GM18870 (cell line): ENCODE data around the gene FAM200B.
"Not testable (repeated sequence)": the region's sequence is repeated elsewhere in the genome, so short reads cannot be mapped to it uniquely, and the experiment has no call there.

ENCODE experiments used
- ATAC-seq: cut with Tn5 transposase; IDR thresholded peaks from one replicate; pipeline ENCODE4 v1.9.1; 2021; ENCODE audit warnings: moderate library complexity; ENCODE audit not compliant: unreplicated experiment

FAM200B gene

DNA sequence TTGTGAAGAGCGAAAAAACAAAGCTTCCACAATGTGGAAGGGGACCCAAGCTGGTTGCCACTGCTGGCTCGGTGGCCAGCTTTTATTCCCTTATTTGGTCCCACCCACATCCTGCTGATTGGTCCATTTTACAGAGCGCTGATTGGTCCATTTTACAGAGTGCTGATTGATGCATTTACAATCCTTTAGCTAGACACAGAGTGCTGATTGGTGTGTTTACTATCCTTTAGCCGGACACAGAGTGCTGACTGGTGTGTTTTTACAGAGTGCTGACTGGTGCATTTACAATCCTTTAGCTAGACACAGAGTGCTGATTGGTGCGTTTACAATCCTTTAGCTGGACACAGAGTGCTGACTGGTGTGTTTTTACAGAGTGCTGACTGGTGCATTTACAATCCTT lies 51.4 kb downstream of the FAM200B start:
- ATAC-seq, result not testable (repeated sequence)

DNA sequence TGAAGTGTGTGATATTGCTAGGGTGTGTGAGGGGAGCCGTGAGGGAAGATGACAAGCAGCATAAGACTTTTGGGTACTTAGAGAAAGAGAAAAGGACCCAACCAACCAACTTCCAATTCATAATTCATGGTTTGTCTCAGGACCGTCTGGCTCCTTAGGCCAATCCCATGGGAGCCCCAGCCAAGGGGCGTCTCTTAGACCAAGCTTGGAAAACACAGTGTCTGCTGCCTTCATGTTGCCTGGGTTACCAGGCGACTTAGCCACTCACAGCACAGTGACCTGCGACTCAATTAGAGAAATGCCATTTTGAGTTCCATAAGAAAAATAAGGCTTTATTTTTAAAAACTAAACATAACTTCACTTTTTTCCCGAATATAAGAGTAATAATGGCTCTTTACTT lies 53.9 kb downstream of the FAM200B start:
- no peak for ATAC-seq

DNA sequence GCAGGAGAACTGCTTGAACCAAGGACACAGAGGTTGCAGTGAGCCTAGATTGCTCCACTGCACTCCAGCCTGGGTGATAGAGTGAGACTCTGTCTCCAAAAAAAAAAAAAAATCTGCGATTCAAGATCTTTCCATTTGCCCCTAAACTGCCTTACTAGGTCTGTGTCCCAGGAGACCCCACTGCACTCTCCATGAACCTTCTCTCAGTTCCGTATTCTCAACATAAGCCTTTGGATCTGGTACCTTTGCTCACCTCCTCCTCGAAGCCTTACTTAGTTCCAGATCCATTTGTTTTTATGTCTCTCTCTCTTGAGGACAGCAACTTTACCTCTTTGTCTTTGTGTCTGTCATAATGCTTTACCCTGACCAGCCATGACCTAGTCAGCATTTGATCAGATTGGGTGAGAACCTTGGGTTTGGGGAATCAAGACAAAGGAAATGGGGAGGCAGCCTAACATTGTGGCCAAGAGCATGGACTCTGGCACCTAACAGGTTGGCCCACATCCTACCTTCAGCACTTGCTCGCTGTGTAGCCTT lies 55.0 kb downstream of the FAM200B start:
- ATAC-seq, result no peak

DNA sequence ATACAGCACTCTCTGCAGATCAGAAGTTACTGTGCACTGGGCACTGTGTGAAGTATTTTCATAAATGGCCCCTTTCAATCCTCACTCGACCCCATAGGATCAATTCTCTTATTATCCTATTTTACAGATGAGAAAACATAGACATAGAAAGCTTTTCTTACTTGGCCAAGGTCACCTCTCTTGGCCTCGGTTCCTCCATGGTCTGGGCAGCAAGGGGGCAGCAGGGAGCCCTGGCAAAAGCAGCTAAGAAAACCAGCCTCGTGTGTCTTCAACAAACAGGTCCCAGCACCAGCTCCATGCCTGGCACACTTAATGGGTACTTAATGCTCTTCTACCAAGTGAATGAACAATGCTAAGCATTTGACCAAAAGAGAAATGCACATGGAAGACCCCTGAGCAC lies 55.6 kb downstream of the FAM200B start:
- no peak for ATAC-seq

DNA sequence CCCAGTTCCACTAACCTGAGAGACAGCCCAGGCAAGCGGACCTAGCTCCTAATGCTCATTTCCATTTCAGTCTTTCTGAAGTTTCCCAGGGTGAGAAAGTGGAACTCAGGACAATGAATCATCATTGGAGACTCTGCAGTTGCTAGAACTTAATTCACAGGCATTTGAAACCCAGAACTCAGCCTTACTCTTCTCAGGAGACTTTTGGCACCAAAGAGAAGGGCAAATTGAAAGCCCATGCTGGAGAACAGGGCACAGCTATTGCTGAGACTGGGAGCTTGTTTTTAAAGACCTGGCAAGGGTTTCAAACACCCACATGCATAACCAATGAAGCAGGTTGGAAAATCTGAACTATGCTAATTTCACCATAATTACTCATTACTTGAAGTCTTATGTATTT lies 57.2 kb downstream of the FAM200B start:
- no peak for ATAC-seq
